Epithelial cell of proximal tubule (primary cell): ENCODE data around the gene JPT1. TPM values are rescaled to one million over a fixed set of nuclear protein-coding genes. Genes with fewer than 3 reads are reported as not detected.

Experiments
- DNase-seq: peaks from one replicate; pipeline ENCODE4 v3.0.0-alpha.2; 2011; ENCODE audit warnings: low read depth
- H3K4me3 ChIP-seq: 2 replicates; pipeline ENCODE4 v1.5.1; 2011; ENCODE audit warnings: low read depth, mild to moderate bottlenecking, low read length
- CTCF ChIP-seq: conservative IDR thresholded peaks from 2 replicates; pipeline ENCODE4 v1.5.1; 2012; ENCODE audit warnings: low read depth, mild to moderate bottlenecking, low read length
- total RNA-seq: library from RNA; depleted of rRNA; stranded (reverse); fragments of >200 nt; gene quantifications from 2 replicates; pipeline ENCODE4 v1.2.3, GENCODE V29; 2015

Gene JPT1
- total RNA-seq, 1 donor from 2014 or later: 539 TPM

DNA sequence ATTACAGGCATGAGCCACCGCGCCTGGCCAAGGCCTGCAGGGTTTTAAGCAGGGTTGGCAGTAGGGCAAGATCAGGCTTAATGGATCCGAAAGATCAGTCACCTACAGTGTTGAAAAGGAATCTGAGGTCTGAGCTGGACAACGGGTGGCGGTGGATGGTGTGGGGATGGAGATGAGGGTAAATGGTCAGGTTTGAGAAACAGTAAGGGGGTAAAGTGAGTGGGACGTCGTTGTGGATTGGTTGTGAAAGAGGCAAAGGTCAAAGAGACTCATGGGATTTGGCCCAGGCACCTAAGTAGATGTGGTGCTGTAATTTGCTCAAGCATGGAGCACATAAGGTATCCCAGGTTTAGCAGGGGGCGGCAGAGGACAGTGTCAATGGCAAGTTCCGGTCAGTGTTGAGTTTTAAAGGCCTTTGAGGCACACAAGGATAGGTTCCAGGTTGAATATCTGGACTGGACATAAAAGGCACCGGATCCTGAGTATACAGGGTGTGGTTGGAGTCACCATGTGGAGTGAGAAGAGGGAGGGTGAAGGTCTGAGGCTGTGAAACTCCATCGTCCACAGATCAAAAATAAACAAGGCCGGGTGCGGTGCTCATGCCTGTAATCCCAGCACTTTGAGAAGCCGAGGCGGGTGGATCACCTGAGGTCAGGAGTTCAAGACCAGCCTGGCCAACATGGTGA, 67.7 kb downstream of the JPT1 start:
- no peak overlapping the region for H3K4me3 ChIP-seq
- no peak for TF ChIP-seq CTCF
- no peak for DNase-seq

Other genes with a start within 250 kb of the JPT1 start
- gene USH1G, start 231.3 kb downstream of the JPT1 start, total RNA-seq: not detected in 2 replicates
- not detected in 2 replicates for gene OTOP2, start 230.2 kb downstream of the JPT1 start, total RNA-seq
- gene OTOP3, start 218.6 kb downstream of the JPT1 start, total RNA-seq: not detected in 2 replicates
- gene HID1, start 181.8 kb downstream of the JPT1 start, total RNA-seq: 9.0 and 19.1 TPM in 2 replicates
- 38.9 and 64.4 TPM in 2 replicates for gene CDR2L, start 166.9 kb downstream of the JPT1 start, total RNA-seq
- 52.2 and 113 TPM in 2 replicates for gene MRPL58, start 141.8 kb downstream of the JPT1 start, total RNA-seq
- gene ATP5PD, start 107.5 kb downstream of the JPT1 start, total RNA-seq: 232 and 360 TPM in 2 replicates
- gene KCTD2, start 107.3 kb downstream of the JPT1 start, total RNA-seq: 15.8 and 19.2 TPM in 2 replicates
- gene SLC16A5, start 66.6 kb downstream of the JPT1 start, total RNA-seq: 15.1 and 15.9 TPM in 2 replicates
- 8.5 and 12.3 TPM in 2 replicates for gene ARMC7, start 44.5 kb downstream of the JPT1 start, total RNA-seq
- 139 and 140 TPM in 2 replicates for gene NT5C, start 22.8 kb downstream of the JPT1 start, total RNA-seq
- 130 and 166 TPM in 2 replicates for gene SUMO2, start 28.4 kb upstream of the JPT1 start, total RNA-seq
- 43.2 and 57.4 TPM in 2 replicates for gene NUP85, start 51.2 kb upstream of the JPT1 start, total RNA-seq
- 15.3 and 19.5 TPM in 2 replicates for gene GGA3, start 107.1 kb upstream of the JPT1 start, total RNA-seq
- 91.2 and 95.6 TPM in 2 replicates for gene MRPS7, start 107.4 kb upstream of the JPT1 start, total RNA-seq
- gene MIF4GD, start 116.7 kb upstream of the JPT1 start, total RNA-seq: 19.1 and 26.5 TPM in 2 replicates
- gene SLC25A19, start 134.9 kb upstream of the JPT1 start, total RNA-seq: 10.5 and 25.7 TPM in 2 replicates